Spleen (tissue), 11 donors: ENCODE data around the gene ZNF438. TPM values are rescaled to one million over a fixed set of nuclear protein-coding genes. Genes with fewer than 3 reads are reported as not detected.
"Not testable (repeated sequence)": the region's sequence is repeated elsewhere in the genome, so short reads cannot be mapped to it uniquely, and the experiment has no call there.

ENCODE experiments used
- DNase-seq: peaks from one replicate; pipeline ENCODE4 v3.0.0-alpha.2; 2020
- H3K27ac ChIP-seq, 8 donors: fragments of 200-600 bp; sonication (generic) in 7 of 8; 1 replicate in 4 of 8; 2 replicates in 4 of 8; pipeline versions ENCODE4 v1.5.0 to v1.8.0; 2016 to 2021; ENCODE audit warnings: inconsistent platforms in 4 of 8, mild to moderate bottlenecking in 4 of 8, moderate library complexity in 1 of 8
- H3K27me3 ChIP-seq, 7 donors: fragments of 200-600 bp; sonication (generic) in 6 of 7; replicated peaks in 1 of 7; 1 replicate in 4 of 7; 2 replicates in 3 of 7; pipeline versions ENCODE4 v1.5.0 to v1.8.0; 2016 to 2021; ENCODE audit warnings: inconsistent platforms in 3 of 7, mild to moderate bottlenecking in 1 of 7
- H3K36me3 ChIP-seq, 6 donors: fragments of 200-600 bp; sonication (generic) in 5 of 6; 1 replicate in 4 of 6; 2 replicates in 2 of 6; pipeline versions ENCODE4 v1.5.0 to v1.8.0; 2016 to 2021; ENCODE audit warnings: inconsistent platforms in 2 of 6
- H3K4me1 ChIP-seq, 6 donors: fragments of 200-600 bp; sonication (generic) in 5 of 6; 1 replicate in 3 of 6; 2 replicates in 3 of 6; pipeline versions ENCODE4 v1.5.0 to v1.8.0; 2016 to 2021; ENCODE audit warnings: inconsistent platforms in 3 of 6
- H3K4me3 ChIP-seq, 8 donors: fragments of 200-600 bp; sonication (generic) in 7 of 8; 1 replicate in 4 of 8; 2 replicates in 4 of 8; pipeline versions ENCODE4 v1.5.0 to v1.8.0; 2016 to 2021; ENCODE audit warnings: inconsistent platforms in 4 of 8, mild to moderate bottlenecking in 4 of 8, moderate library complexity in 2 of 8
- H3K9me3 ChIP-seq, 8 donors: fragments of 200-600 bp; sonication (generic) in 7 of 8; 1 replicate in 4 of 8; 2 replicates in 4 of 8; pipeline versions ENCODE4 v1.5.0 to v1.8.0; 2016 to 2021; ENCODE audit warnings: inconsistent platforms in 4 of 8
- POLR2A ChIP-seq, 3 donors: fragments of 450-650 bp; IDR thresholded peaks; one replicate each; pipeline ENCODE4 v1.5.1; 2017; ENCODE audit warnings: antibody characterized with exemption in 3 of 3, mild to moderate bottlenecking in 1 of 3
- POLR2AphosphoS5 ChIP-seq, 3 donors: sonication (generic); formaldehyde crosslinking; IDR thresholded peaks; one replicate each; pipeline ENCODE4 v1.5.1; 2017; ENCODE audit warnings: antibody characterized with exemption in 3 of 3
- WGBS, 5 donors: extraction: QIAGEN DNeasy Blood & Tissue Kit in 3 of 5; methylation state at CpG; one replicate each; pipeline versions ENCODE4 v1.1.5 to v1.1.7; 2013 to 2018; 5-methylcytosine and 5-hydroxymethylcytosine counted together
- intact Hi-C: fragments of 100-400 bp; cut with DNase I; formaldehyde crosslinking; loops from one replicate; pipeline ENCODE4 v1.15.0; 2023; ENCODE audit warnings: low total_unique reads
- polyA plus RNA-seq, 3 donors: library from polyadenylated mRNA; stranded (reverse); fragments of 200-250 nt; gene quantifications; one replicate each; pipeline ENCODE4 v1.2.1, GENCODE V29; 2013
- total RNA-seq, 7 donors: library from RNA; depleted of rRNA in 3 of 7; stranded (reverse); fragments of >200 nt in 3 of 7; fragmentation: NEBNext Ultra II Directional in 4 of 7; extraction: Animal tissue kit (Norgen Biotek cat#: 25700) in 4 of 7; gene quantifications; one replicate each; pipeline versions ENCODE4 v1.1.0 to v1.2.1, GENCODE V29; 2016 to 2021
- TF ChIP-seq, protein P1 (sequence below), 11 experiments: fragments of 200-600 bp in 7 of 11; fragments of 450-650 bp in 4 of 11; sonication (generic) in 4 of 11; IDR thresholded peaks in 8 of 11; conservative IDR thresholded peaks in 3 of 11; 1 replicate in 7 of 11; 2 replicates in 4 of 11; pipeline versions ENCODE4 v1.4.0 to v1.8.0; 2016 to 2021; ENCODE audit warnings: antibody characterized with exemption in 11 of 11, inconsistent platforms in 4 of 11, mild to moderate bottlenecking in 1 of 11
- donor health status: healthy with polysubstance abuse.
- donor health status: DM: no; HTN: no; CAD: no; lungs with moderate emphysema.
- donor health status: DM: no; HTN: no; CAD: no.
- donor health status: Bipolar disorder and iron deficiency.
- donor health status: healthy.
- donor health status: DM: no; HTN: no; CAD: no.
- donor health status: DM: yes; HTN: yes; CAD: no.

Gene ZNF438
- total and polyA plus RNA-seq, 10 donors: 4.4 to 23.1 (median 13.9) TPM

DNA sequence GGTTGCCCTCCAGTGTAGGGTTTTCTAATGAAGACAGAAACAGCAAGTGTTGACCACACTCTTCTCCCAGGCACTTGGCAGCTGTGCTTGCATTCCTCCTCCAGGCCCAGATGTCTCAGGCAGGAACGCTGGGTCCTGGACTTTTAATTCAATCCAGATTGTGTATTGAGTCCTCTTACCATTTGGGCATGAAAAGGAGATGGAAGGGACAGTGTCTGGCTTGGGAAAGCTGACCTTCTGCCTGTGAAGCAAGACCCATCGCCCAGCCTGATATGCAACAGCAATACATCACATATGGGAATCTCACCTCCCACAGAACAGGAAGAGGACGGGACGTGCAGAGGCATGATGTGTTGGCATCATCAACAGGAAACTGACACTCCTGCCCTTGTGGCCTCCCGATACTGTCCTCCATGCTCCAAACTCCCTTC is 227.8 kb downstream of the ZNF438 start:
- no peaks in the 10 kb centered on the region for H3K36me3 ChIP-seq
- no peaks in the 10 kb centered on the region for H3K27me3 ChIP-seq
- TF ChIP-seq, protein P1, sequence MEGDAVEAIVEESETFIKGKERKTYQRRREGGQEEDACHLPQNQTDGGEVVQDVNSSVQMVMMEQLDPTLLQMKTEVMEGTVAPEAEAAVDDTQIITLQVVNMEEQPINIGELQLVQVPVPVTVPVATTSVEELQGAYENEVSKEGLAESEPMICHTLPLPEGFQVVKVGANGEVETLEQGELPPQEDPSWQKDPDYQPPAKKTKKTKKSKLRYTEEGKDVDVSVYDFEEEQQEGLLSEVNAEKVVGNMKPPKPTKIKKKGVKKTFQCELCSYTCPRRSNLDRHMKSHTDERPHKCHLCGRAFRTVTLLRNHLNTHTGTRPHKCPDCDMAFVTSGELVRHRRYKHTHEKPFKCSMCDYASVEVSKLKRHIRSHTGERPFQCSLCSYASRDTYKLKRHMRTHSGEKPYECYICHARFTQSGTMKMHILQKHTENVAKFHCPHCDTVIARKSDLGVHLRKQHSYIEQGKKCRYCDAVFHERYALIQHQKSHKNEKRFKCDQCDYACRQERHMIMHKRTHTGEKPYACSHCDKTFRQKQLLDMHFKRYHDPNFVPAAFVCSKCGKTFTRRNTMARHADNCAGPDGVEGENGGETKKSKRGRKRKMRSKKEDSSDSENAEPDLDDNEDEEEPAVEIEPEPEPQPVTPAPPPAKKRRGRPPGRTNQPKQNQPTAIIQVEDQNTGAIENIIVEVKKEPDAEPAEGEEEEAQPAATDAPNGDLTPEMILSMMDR (IDR thresholded peaks at IDR 0.05 in 8 of 11, conservative IDR thresholded peaks at IDR 0.05 in 3 of 11): no peak
- peak in 1 of 3 donors; percentile 73 for TF ChIP-seq POLR2AphosphoS5 (IDR thresholded peaks at IDR 0.05)
- no peak for TF ChIP-seq POLR2A (IDR thresholded peaks at IDR 0.05)
- intact Hi-C loops: no loop called here
- H3K27ac ChIP-seq: peak overlapping the region in 5 of 8 donors; percentile 40 to 74 (median 61)
- H3K4me3 ChIP-seq: no peak overlapping the region
- H3K4me1 ChIP-seq: no peaks in the 10 kb centered on the region
- peak; percentile 33 for DNase-seq
- H3K9me3 ChIP-seq: no peaks in the 10 kb centered on the region
- 37 to 61% (median 53%) methylated on average over 4 to 5 of the region's 5 CpGs for WGBS, 5 donors

DNA sequence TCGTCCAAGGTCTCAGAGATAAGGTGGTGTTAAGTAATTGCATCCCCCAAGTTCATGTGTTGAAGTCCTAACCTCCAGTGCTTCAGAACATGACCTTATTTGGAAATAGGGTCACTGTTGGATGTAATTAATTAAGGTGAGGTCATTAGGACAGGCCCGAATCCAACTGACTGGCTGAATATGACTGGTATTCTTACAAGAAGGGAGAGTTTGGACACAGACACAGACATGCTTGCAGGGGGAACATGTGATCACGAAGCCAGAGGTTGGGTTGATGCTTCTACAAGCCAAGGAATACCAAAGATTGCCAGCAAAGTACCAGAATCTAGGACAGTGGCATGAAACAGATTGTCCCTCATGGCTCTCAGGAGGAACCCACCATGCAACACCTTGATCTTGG is 228.6 kb downstream of the ZNF438 start:
- peak; percentile 0 for DNase-seq
- Histone ChIP-seq H3K27me3 (no peaks in the 10 kb centered on the region), H3K4me3 (no peak overlapping the region), H3K4me1 (no peaks in the 10 kb centered on the region), H3K27ac (peak overlapping the region in 5 of 8 donors; percentile 40 to 61 (median 50)), H3K9me3 (no peaks in the 10 kb centered on the region), H3K36me3 (no peaks in the 10 kb centered on the region)
- TF ChIP-seq POLR2AphosphoS5 (IDR thresholded peaks at IDR 0.05): no peak
- TF ChIP-seq POLR2A (IDR thresholded peaks at IDR 0.05): no peak
- TF ChIP-seq, protein P1 (IDR thresholded peaks at IDR 0.05 in 8 of 11, conservative IDR thresholded peaks at IDR 0.05 in 3 of 11): no peak
- intact Hi-C loops: no loop called here
- 70 to 93% (median 88%) methylated on average over 3 of the region's 3 CpGs for WGBS, 5 donors

DNA sequence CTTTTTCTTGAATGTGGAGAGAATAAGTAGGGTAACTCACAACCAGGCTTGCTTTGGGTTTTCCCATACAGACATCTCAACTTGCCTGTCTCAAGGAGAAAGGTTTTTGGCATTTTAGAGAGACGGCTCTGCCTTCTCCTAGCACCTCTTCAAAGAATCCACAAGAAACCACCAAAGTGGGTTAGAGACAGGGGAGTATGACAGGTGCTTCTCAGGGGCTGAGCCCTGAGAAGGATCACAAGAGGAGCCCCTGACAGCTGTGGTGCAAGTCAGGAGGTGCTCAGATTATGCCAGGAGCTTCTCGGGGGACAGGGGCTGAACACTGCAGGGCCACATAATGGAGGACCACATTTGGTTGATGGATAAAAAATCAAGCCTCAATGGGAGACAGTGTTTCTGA is 231.3 kb downstream of the ZNF438 start:
- no peak overlapping the region for H3K27ac ChIP-seq
- no peak overlapping the region for H3K4me3 ChIP-seq
- no peaks in the 10 kb centered on the region for H3K36me3 ChIP-seq
- no peaks in the 10 kb centered on the region for H3K9me3 ChIP-seq
- 74 to 91% (median 87%) methylated on average over 2 of the region's 2 CpGs for WGBS, 5 donors
- DNase-seq: no peak
- H3K4me1 ChIP-seq: no peaks in the 10 kb centered on the region
- TF ChIP-seq POLR2A (IDR thresholded peaks at IDR 0.05) (no peak), POLR2AphosphoS5 (IDR thresholded peaks at IDR 0.05) (no peak)
- TF ChIP-seq, protein P1 (IDR thresholded peaks at IDR 0.05 in 8 of 11, conservative IDR thresholded peaks at IDR 0.05 in 3 of 11): no peak
- intact Hi-C loops: no loop called here
- H3K27me3 ChIP-seq: no peaks in the 10 kb centered on the region

DNA sequence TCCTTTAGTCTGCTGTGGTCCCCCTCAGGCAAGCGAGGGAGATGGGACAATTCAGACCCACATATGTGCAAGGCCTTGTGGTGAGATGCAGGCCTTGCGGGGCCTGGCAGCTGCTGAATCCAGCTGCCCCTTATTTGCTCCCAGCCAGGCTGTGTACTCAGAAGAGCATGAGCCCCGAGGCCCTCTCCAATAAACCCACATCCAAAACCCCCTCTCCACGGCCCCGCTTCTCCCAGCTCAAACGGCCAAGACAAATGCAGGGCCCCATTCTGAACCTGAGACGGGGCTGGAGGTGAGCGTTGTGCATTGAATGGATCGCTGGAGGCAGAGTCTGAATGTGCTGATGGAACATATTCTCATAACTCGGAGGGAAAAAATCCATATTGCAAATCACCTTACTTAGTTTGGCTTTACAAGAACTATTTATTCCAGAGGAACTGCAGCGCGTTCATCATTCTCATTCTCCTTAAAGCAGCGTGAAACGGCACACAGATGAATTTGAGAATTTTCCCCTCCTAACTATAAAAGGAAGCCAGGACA is 232.9 kb downstream of the ZNF438 start:
- TF ChIP-seq POLR2A (IDR thresholded peaks at IDR 0.05) (no peak), POLR2AphosphoS5 (IDR thresholded peaks at IDR 0.05) (no peak)
- TF ChIP-seq, protein P1 (IDR thresholded peaks at IDR 0.05 in 8 of 11, conservative IDR thresholded peaks at IDR 0.05 in 3 of 11): no peak
- Histone ChIP-seq H3K36me3 (no peaks in the 10 kb centered on the region), H3K27me3 (no peaks in the 10 kb centered on the region), H3K27ac (no peak overlapping the region), H3K9me3 (no peaks in the 10 kb centered on the region), H3K4me3 (no peak overlapping the region), H3K4me1 (no peaks in the 10 kb centered on the region)
- whole genome bisulfite sequencing, 5 donors: 84 to 91% (median 90%) methylated on average over 13 to 14 of the region's 14 CpGs
- DNase-seq: peak; percentile 54
- intact Hi-C loops: no loop called here

DNA sequence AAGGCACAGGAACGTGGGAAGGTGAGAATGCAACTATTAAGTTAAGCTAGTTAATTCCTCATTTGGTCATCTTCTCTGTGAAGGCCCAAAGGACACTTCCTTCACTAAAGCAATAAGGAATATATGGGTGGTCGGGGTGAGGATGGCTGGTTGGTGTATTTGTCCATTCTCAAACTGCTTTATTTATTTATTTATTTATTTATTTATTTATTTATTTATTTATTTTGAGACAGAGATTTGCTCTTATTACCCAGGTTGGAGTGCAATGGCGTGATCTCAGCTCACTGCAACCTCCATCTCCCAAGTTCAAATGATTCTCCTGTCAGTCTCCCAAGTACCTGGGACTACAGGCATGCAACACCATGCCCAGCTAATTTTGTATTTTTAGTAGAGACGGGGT is 236.6 kb downstream of the ZNF438 start:
- DNase-seq, H3K27ac ChIP-seq: not testable (repeated sequence)
- WGBS, 5 donors: 84 to 94% (median 89%) methylated on average over 4 of the region's 4 CpGs

More for the DNA sequence above, 236.6 kb downstream of the ZNF438 start:
- H3K4me1 ChIP-seq: peaks cover 0 to 15% (median 0%) of the 10 kb centered on the region in 6 donors
- H3K4me3 ChIP-seq, intact Hi-C loops, H3K27me3 ChIP-seq, H3K36me3 ChIP-seq, H3K9me3 ChIP-seq: not testable (repeated sequence)
